Astrocyte (in vitro differentiated cells and primary cell): ENCODE results near the gene UROC1. TPM values are rescaled to one million over a fixed set of nuclear protein-coding genes. Genes with fewer than 3 reads are reported as not detected.

Experiments
- DNase-seq: peaks from one replicate; pipeline ENCODE4 v3.0.0-alpha.2; 2010; ENCODE audit warnings: low read depth
- FAIRE-seq: peaks from 2 replicates; lab custom pipeline; 2011; peaks lifted over from hg19 to GRCh38; lab: Jason Lieb, UNC
- H2AFZ ChIP-seq: 2 replicates; pipeline ENCODE4 v1.6.0; 2012; ENCODE audit warnings: low read depth, low read length, inconsistent platforms
- H3K27ac ChIP-seq: 2 replicates; pipeline ENCODE4 v1.5.1; 2011; ENCODE audit warnings: low read depth, low read length, inconsistent platforms
- H3K27me3 ChIP-seq: 2 replicates; pipeline ENCODE4 v1.6.0; 2011; ENCODE audit warnings: low read length, inconsistent platforms; ENCODE audit not compliant: insufficient read depth
- H3K36me3 ChIP-seq: 2 replicates; pipeline ENCODE4 v1.5.1; 2011; ENCODE audit warnings: low read length, inconsistent platforms; ENCODE audit not compliant: insufficient read depth
- H3K4me1 ChIP-seq: 2 replicates; pipeline ENCODE4 v1.5.1; 2011; ENCODE audit warnings: low read length, inconsistent platforms; ENCODE audit not compliant: insufficient read depth
- H3K4me2 ChIP-seq: 2 replicates; pipeline ENCODE4 v1.6.0; 2012; ENCODE audit warnings: low read length, inconsistent platforms
- H3K4me3 ChIP-seq: 2 replicates; pipeline ENCODE4 v1.5.1; 2011; ENCODE audit warnings: low read depth, mild to moderate bottlenecking, low read length, inconsistent platforms; ENCODE audit not compliant: insufficient read depth
- H3K79me2 ChIP-seq: 2 replicates; pipeline ENCODE4 v1.6.0; 2012; ENCODE audit warnings: mild to moderate bottlenecking, low read length, inconsistent platforms; ENCODE audit not compliant: insufficient read depth
- H3K9ac ChIP-seq: 2 replicates; pipeline ENCODE4 v1.6.0; 2012; ENCODE audit warnings: mild to moderate bottlenecking, low read length, inconsistent platforms
- H3K9me3 ChIP-seq: 2 replicates; pipeline ENCODE4 v1.5.1; 2012; ENCODE audit warnings: low read depth, mild to moderate bottlenecking, low read length, inconsistent platforms; ENCODE audit not compliant: insufficient read depth
- H4K20me1 ChIP-seq: 2 replicates; pipeline ENCODE4 v1.6.0; 2012; ENCODE audit warnings: low read length, inconsistent platforms; ENCODE audit not compliant: insufficient read depth
- H3K27ac Mint-ChIP-seq: one replicate; pipeline ENCODE4 v1.8.0; 2021; ENCODE audit warnings: mild to moderate bottlenecking, mixed read lengths; ENCODE audit not compliant: unreplicated experiment
- H3K27me3 Mint-ChIP-seq: one replicate; pipeline ENCODE4 v1.8.0; 2021; ENCODE audit warnings: low read depth, mixed read lengths; ENCODE audit not compliant: unreplicated experiment
- H3K36me3 Mint-ChIP-seq: one replicate; pipeline ENCODE4 v1.8.0; 2021; ENCODE audit warnings: low read depth, mixed read lengths; ENCODE audit not compliant: unreplicated experiment
- H3K4me1 Mint-ChIP-seq: one replicate; pipeline ENCODE4 v1.8.0; 2021; ENCODE audit warnings: low read depth, mixed read lengths; ENCODE audit not compliant: unreplicated experiment
- H3K4me3 Mint-ChIP-seq: one replicate; pipeline ENCODE4 v1.8.0; 2021; ENCODE audit warnings: mild to moderate bottlenecking, moderate library complexity, mixed read lengths; ENCODE audit not compliant: unreplicated experiment
- H3K9me3 Mint-ChIP-seq: one replicate; pipeline ENCODE4 v1.8.0; 2021; ENCODE audit warnings: mild to moderate bottlenecking, mixed read lengths; ENCODE audit not compliant: unreplicated experiment
- EZH2 ChIP-seq: IDR thresholded peaks from 2 replicates; pipeline ENCODE4 v1.6.1; 2012; ENCODE audit warnings: mild to moderate bottlenecking, low read length, inconsistent platforms; ENCODE audit not compliant: insufficient read depth
- total RNA-seq: library from RNA; stranded (reverse); gene quantifications from 2 replicates; pipeline ENCODE4 v1.2.1, GENCODE V29; 2021
- TF ChIP-seq, protein P1 (sequence below): IDR thresholded peaks from 2 replicates; pipeline ENCODE4 v1.5.1; 2011; ENCODE audit warnings: low read depth, mild to moderate bottlenecking, inconsistent platforms, low read length, moderate library complexity; ENCODE audit not compliant: insufficient read depth

The UROC1 gene
- total RNA-seq, 1 donor from 2014 or later, result not detected

- Histone ChIP-seq H3K9me3 (no peaks in the 10 kb centered on the region), H3K4me3 (no peak overlapping the region), H3K4me2 (no peak overlapping the region), H3K36me3 (peaks cover 36% of the 10 kb centered on the region), H3K9ac (no peak overlapping the region), H2AFZ (no peak overlapping the region), H4K20me1 (peaks cover 63% of the 10 kb centered on the region), H3K27ac (no peak overlapping the region), H3K4me1 (no peaks in the 10 kb centered on the region), H3K79me2 (peaks cover 26% of the 10 kb centered on the region), H3K27me3 (no peaks in the 10 kb centered on the region)
- peaks cover 9% of the 10 kb centered on the region for H3K36me3 Mint-ChIP-seq
- H3K27ac Mint-ChIP-seq, result no peak overlapping the region
- peaks cover 4% of the 10 kb centered on the region for H3K4me1 Mint-ChIP-seq
- no peak overlapping the region for H3K4me3 Mint-ChIP-seq
- TF ChIP-seq, protein P1, sequence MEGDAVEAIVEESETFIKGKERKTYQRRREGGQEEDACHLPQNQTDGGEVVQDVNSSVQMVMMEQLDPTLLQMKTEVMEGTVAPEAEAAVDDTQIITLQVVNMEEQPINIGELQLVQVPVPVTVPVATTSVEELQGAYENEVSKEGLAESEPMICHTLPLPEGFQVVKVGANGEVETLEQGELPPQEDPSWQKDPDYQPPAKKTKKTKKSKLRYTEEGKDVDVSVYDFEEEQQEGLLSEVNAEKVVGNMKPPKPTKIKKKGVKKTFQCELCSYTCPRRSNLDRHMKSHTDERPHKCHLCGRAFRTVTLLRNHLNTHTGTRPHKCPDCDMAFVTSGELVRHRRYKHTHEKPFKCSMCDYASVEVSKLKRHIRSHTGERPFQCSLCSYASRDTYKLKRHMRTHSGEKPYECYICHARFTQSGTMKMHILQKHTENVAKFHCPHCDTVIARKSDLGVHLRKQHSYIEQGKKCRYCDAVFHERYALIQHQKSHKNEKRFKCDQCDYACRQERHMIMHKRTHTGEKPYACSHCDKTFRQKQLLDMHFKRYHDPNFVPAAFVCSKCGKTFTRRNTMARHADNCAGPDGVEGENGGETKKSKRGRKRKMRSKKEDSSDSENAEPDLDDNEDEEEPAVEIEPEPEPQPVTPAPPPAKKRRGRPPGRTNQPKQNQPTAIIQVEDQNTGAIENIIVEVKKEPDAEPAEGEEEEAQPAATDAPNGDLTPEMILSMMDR, result no peak
- no peak for TF ChIP-seq EZH2
- no peaks in the 10 kb centered on the region for H3K27me3 Mint-ChIP-seq
- DNase-seq, result no peak
- FAIRE-seq, result no peak
- no peaks in the 10 kb centered on the region for H3K9me3 Mint-ChIP-seq
Measured at GRCh38 chr3:126459111-126459762, 58.3 kb downstream of the UROC1 start.

- H3K4me3 ChIP-seq, result no peak overlapping the region
- Mint-ChIP-seq H3K4me3 (no peak overlapping the region), H3K27ac (no peak overlapping the region), H3K27me3 (no peaks in the 10 kb centered on the region), H3K9me3 (no peaks in the 10 kb centered on the region), H3K36me3 (peaks cover 5% of the 10 kb centered on the region), H3K4me1 (peaks cover 4% of the 10 kb centered on the region)
- H3K27ac ChIP-seq, result no peak overlapping the region
- no peaks in the 10 kb centered on the region for H3K4me1 ChIP-seq
- DNase-seq, result no peak
- peaks cover 60% of the 10 kb centered on the region for H4K20me1 ChIP-seq
- no peak overlapping the region for H3K9ac ChIP-seq
- H3K9me3 ChIP-seq, result no peaks in the 10 kb centered on the region
- peaks cover 31% of the 10 kb centered on the region for H3K36me3 ChIP-seq
- H2AFZ ChIP-seq, result no peak overlapping the region
- no peaks in the 10 kb centered on the region for H3K27me3 ChIP-seq
- FAIRE-seq, result no peak
- peaks cover 26% of the 10 kb centered on the region for H3K79me2 ChIP-seq
- TF ChIP-seq, protein P1, result no peak
- TF ChIP-seq EZH2, result no peak
- no peak overlapping the region for H3K4me2 ChIP-seq
Measured at GRCh38 chr3:126456766-126457388, 60.7 kb downstream of the UROC1 start.

DNA sequence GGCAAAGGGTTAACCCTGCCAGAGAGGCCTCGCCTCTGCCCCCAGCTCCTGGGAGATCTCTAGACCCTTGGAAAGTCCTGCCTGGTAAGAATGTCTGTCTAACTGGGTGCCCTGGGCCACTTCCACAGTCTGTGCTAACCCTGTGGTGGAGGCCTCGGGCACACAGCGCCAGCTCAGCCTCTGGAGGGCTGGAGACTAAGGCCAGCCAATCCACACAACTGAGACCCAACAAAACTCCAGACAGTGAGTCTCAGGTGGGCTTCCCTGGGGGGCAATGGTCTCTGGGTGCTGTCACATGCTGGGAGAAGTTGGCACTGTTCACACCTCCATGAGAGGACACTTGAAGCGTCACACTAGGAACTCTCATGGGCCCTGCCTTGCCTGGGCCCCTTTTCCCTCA is 61.4 kb downstream of the UROC1 start:
- FAIRE-seq (no peak), DNase-seq (no peak)
- no peak overlapping the region for H3K9ac ChIP-seq
- H3K4me3 ChIP-seq, result no peak overlapping the region
- TF ChIP-seq, protein P1, result no peak
- no peak for TF ChIP-seq EZH2
- Mint-ChIP-seq H3K36me3 (no peaks in the 10 kb centered on the region), H3K4me1 (peaks cover 4% of the 10 kb centered on the region), H3K27ac (no peak overlapping the region), H3K4me3 (no peak overlapping the region), H3K27me3 (no peaks in the 10 kb centered on the region), H3K9me3 (no peaks in the 10 kb centered on the region)
- H3K27ac ChIP-seq, result no peak overlapping the region
- H3K36me3 ChIP-seq, result peaks cover 30% of the 10 kb centered on the region
- no peaks in the 10 kb centered on the region for H3K9me3 ChIP-seq
- no peak overlapping the region for H2AFZ ChIP-seq
- no peaks in the 10 kb centered on the region for H3K27me3 ChIP-seq
- no peaks in the 10 kb centered on the region for H3K4me1 ChIP-seq
- H3K4me2 ChIP-seq, result no peak overlapping the region
- H4K20me1 ChIP-seq, result peaks cover 63% of the 10 kb centered on the region
- peaks cover 28% of the 10 kb centered on the region for H3K79me2 ChIP-seq
